Measurements from ENCODE around the gene DLG2. TPM values are rescaled to one million over a fixed set of nuclear protein-coding genes. Genes with fewer than 3 reads are reported as not detected.

The DLG2 gene
- total RNA-seq, 1 experiment from 2014 or later = 12.1 TPM

DNA sequence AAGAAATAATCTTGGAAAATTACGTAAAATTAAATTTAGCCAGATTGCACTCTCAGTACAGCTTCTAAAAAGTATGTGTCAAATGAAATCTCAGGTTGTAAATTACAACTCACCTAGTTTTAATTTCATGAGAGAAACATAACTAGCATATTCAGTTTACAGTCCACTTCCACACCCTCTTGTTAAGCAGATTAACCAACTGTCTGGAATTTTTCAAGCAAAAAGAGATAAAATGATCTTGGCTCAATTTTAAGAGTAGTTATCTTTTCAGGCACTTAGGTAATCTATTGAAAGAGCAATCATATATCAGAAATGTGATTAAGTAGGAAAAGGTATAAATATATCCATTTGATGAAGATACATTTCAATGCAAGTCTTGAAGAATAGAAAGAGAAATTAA, 1412.6 kb downstream of the DLG2 start:
- H3K27ac ChIP-seq = no peak overlapping the region
- no peak overlapping the region for H3K4me3 ChIP-seq
- H3K4me1 ChIP-seq = no peaks in the 10 kb centered on the region
- no peak for DNase-seq
- no peaks in the 10 kb centered on the region for H3K27me3 ChIP-seq
- no peaks in the 10 kb centered on the region for H3K9me3 ChIP-seq (replicated peaks)
- H3K36me3 ChIP-seq = no peaks in the 10 kb centered on the region

DNA sequence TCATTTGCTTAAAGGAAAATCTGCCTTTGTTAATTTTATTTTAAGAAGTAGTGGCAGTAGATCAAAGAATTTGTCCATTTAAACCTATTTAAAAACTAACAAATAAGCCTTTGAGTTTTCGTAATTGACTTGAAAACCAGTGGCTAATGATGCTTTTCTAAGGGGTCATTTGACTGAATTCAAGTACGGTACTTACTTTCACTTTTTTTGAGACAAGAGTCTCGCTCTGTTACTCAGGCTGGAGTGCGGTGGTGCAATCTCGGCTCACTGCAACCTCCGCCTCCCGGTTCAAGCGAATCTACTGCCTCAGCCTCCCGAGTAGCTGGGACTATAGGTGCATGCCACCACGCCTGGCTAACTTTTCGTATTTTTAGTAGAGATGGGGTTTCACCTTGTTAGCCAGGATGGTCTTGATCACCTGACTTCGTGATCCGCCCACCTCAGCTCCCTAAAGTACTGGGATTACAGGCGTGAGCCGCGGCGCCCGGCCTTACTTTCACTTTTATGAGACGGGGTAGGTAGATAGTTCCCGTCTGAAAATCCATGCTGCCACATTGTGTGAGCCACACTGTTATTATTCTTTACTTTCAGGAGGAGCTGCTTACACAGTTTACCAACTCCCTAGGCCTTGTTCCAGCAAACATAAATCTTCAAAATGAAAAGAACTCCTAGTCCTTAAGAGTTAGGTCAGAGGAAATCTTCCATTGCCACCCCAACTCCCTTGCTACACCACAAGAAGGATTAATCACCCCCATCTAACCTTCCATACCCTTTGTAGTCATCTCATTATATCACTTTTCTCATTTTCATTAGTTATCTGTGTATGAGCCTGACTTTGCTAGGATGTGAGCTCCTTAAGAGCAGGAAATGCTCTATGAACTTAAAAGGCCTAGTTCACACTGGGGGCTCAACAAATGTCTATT, 1414.4 kb downstream of the DLG2 start:
- no peaks in the 10 kb centered on the region for H3K27me3 ChIP-seq
- H3K4me1 ChIP-seq = no peaks in the 10 kb centered on the region
- no peak overlapping the region for H3K27ac ChIP-seq
- no peaks in the 10 kb centered on the region for H3K36me3 ChIP-seq
- no peaks in the 10 kb centered on the region for H3K9me3 ChIP-seq (replicated peaks)
- H3K4me3 ChIP-seq = no peak overlapping the region
- no peak for DNase-seq

DNA sequence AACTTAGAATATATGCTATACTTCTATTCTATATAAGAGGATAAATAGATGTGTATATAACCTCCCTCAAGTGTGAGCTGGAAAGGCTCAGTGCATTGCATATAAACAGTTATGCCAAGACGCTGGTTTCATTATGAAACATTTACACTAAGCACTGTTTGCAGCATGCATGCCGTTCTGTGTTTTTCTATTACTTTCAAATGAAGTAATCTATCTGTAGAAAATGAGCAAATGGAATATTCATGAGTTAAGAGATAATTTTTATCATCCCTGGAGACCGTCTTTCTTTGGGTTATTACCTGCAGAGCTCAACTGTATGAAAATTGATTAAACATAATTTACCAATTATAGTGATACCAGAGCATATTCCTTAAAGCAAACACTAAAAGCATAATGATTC, 1415.2 kb downstream of the DLG2 start:
- Histone ChIP-seq H3K27me3 (no peaks in the 10 kb centered on the region), H3K36me3 (no peaks in the 10 kb centered on the region), H3K4me1 (no peaks in the 10 kb centered on the region), H3K4me3 (no peak overlapping the region), H3K9me3 (replicated peaks) (no peaks in the 10 kb centered on the region), H3K27ac (no peak overlapping the region)
- no peak for DNase-seq

DNA sequence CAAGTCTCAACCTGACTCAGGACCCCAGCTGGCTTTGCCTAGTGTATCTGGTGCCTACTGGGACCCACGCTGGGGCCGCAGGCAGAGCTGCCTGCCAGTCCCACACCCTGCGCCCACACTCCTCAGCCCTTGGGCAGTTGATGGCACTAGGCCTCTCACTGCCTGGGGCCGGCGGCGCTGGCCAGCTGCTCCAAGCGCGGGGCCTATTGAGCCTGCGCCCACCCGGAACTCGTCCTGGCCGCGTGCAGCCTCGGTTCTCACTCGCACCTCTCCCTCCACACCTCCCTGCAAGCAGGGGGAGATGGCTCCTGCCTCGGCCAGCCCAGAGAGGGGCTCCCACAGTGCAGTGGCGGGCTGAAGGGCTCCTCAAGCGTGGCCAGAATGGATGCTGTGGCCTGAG, 1432.4 kb downstream of the DLG2 start:
- Histone ChIP-seq H3K36me3 (no peaks in the 10 kb centered on the region), H3K9me3 (replicated peaks) (no peaks in the 10 kb centered on the region), H3K4me1 (no peaks in the 10 kb centered on the region), H3K27me3 (no peaks in the 10 kb centered on the region), H3K4me3 (no peak overlapping the region), H3K27ac (no peak overlapping the region)
- no peak for DNase-seq

DNA sequence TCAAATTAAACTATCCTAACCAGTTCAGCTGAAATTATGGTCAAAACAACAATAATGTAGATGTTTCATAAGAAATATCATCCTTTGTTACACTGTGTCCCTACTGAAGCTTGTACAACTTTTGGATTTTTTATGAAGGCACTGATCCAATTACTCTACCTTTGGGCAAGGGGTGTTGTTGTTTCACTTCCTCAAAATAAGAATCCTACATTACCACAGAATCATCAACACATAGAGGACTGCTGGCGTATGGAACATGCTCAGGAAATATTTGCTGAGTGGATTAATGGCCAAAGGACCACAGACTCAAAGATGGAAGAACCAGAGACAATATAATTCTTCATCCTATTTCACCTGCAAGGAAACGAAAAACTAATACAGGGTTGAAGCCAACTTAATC, 1433.4 kb downstream of the DLG2 start:
- DNase-seq = no peak
- no peaks in the 10 kb centered on the region for H3K4me1 ChIP-seq
- H3K27me3 ChIP-seq = no peaks in the 10 kb centered on the region
- H3K4me3 ChIP-seq = no peak overlapping the region
- no peaks in the 10 kb centered on the region for H3K9me3 ChIP-seq (replicated peaks)
- no peaks in the 10 kb centered on the region for H3K36me3 ChIP-seq
- H3K27ac ChIP-seq = no peak overlapping the region

DNA sequence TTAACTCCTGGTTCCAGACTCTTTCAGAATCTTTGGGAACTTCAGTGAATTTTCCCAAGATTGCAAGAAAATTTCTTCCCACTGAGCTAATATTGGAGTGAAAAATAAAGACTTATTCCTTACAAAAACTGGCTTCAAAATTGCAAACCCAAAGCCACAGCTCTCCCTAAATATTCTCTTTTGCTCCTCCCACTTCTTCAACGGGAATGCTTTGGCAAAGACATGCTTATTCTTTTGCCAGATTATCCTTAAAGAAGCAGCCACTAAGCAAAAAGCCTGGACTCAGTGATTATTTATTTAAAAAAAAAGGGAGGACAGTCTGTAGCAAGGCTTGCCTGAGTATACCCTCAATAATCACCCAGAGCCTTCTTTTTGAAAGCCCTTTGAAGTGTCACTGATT, 1438.6 kb downstream of the DLG2 start:
- DNase-seq = no peak
- Histone ChIP-seq H3K36me3 (no peaks in the 10 kb centered on the region), H3K4me3 (no peak overlapping the region), H3K4me1 (no peaks in the 10 kb centered on the region), H3K27me3 (no peaks in the 10 kb centered on the region), H3K27ac (no peak overlapping the region), H3K9me3 (replicated peaks) (no peaks in the 10 kb centered on the region)

DNA sequence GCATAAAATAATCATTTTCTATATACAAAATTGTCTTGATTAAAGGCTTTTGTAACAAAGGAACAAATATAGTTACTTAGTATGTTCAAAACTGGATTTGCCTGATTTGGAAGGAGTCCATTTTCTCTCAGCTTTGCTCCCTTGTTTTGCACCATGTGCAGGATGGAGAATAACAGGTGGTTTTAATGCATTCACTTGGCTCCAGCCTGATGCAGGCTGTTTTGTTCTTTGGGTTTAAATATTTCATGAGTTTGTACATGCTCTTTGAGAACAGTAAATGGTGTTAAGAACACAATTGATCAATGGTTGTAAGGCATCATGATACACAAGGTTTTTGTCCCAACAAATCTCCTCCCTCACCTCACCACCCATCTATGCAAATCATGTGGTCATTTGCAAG, 1454.1 kb downstream of the DLG2 start:
- no peaks in the 10 kb centered on the region for H3K27me3 ChIP-seq
- H3K4me1 ChIP-seq = no peaks in the 10 kb centered on the region
- no peaks in the 10 kb centered on the region for H3K36me3 ChIP-seq
- H3K4me3 ChIP-seq = no peak overlapping the region
- no peak overlapping the region for H3K27ac ChIP-seq
- DNase-seq = peak in 1 of 2 experiments; percentile 20
- no peaks in the 10 kb centered on the region for H3K9me3 ChIP-seq (replicated peaks)

DNA sequence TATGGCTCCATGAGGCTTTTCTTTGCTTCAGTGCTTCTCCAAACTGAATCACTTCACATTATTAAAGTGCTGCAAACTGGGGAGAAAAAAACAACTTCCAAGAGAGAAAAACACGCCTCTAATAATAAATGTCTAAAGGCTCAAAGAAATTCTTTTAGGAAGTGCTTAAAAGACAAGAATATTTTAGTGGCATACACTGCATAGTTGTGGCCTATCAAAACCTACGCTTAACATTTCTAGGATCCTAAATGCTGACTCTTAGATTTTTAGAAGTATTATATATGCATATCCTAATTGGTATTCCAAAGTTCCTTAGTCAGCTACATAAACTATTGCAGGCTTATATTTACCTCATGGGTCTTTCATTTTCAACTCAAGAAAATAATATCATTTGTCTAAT, 1462.0 kb downstream of the DLG2 start:
- Histone ChIP-seq H3K4me1 (no peaks in the 10 kb centered on the region), H3K27ac (no peak overlapping the region), H3K27me3 (no peaks in the 10 kb centered on the region), H3K4me3 (no peak overlapping the region), H3K36me3 (no peaks in the 10 kb centered on the region), H3K9me3 (replicated peaks) (no peaks in the 10 kb centered on the region)
- DNase-seq = no peak

DNA sequence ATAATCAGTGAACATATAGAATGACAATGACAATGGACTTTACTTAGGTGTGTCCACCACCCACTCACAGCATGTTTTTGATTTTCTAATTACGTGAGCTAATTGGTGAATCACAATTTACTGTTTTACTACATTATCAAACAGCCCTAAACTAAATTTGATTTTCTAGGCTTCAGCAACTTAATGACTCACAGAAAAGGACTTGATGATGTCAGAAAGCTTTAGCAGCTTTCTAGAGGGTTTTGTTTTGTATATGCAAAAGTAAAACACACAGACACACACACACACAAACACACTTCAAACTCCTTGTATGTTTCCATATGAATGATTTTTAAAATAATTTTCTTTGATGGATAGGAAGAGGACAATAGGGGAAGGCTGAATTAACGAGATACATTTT, 1462.4 kb downstream of the DLG2 start:
- H3K36me3 ChIP-seq = no peaks in the 10 kb centered on the region
- no peaks in the 10 kb centered on the region for H3K4me1 ChIP-seq
- no peak for DNase-seq
- no peak overlapping the region for H3K4me3 ChIP-seq
- no peaks in the 10 kb centered on the region for H3K27me3 ChIP-seq
- H3K9me3 ChIP-seq (replicated peaks) = no peaks in the 10 kb centered on the region
- H3K27ac ChIP-seq = no peak overlapping the region

DNA sequence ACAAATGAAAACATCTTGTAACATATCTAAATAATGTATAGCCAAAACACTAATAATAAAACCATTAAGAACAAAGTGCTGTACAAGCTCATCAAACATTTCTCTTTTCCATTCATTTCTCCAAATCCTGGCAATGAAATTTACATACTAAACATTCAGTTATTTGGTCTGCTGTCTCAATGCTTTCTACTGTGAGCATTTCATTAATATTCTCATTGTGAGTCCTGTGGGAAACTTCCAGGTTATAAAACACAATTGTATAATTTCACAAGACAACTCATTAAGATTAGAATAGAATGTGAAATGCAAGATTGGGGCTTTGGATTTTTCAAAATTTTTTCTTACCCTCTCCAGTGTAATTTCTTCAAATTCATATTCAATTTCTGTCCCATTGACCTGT, 1464.0 kb downstream of the DLG2 start:
- no peak for DNase-seq
- H3K9me3 ChIP-seq (replicated peaks) = no peaks in the 10 kb centered on the region
- H3K4me1 ChIP-seq = no peaks in the 10 kb centered on the region
- H3K27ac ChIP-seq = no peak overlapping the region
- H3K4me3 ChIP-seq = no peak overlapping the region
- no peaks in the 10 kb centered on the region for H3K27me3 ChIP-seq
- no peaks in the 10 kb centered on the region for H3K36me3 ChIP-seq

DNA sequence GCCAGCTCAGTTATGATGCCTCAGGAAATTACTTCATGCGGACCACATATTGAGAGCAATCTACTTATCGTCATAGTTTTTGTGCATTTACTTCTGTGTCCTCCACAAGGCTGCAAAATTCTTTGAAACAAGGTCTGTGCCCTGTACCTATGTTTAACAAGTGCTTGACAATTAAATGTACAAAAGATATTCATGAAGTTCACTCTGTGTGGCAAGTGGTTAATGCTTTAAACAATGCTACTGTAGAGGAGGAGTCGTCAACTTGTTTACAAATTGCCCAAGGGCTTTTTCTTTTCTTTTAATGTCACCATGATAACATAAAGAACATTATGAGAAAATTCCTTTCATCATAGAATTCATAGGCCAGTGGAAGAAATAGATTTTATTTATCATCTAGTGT, 1469.5 kb downstream of the DLG2 start:
- Histone ChIP-seq H3K4me3 (no peak overlapping the region), H3K27me3 (no peaks in the 10 kb centered on the region), H3K4me1 (no peaks in the 10 kb centered on the region), H3K27ac (no peak overlapping the region), H3K9me3 (replicated peaks) (no peaks in the 10 kb centered on the region), H3K36me3 (no peaks in the 10 kb centered on the region)
- no peak for DNase-seq

DNA sequence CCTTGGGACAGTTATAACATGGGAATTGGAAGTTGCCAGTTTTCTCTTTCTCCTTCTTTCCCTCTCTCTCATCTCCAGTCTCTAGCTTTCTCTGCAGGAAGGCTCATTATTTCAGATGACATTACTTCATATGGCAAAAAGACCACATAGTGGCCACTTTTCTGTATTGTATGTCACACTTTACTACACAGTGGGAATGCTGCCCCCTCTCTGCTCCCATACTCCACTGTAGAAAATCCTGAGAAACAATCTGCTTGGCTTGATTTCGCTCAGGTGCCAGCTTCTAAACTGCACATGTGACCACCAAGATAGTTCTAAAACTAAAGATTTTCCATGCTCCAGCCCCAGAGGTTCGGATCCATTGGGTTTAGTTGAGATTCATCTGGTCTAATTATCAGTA, 1480.3 kb downstream of the DLG2 start:
- Histone ChIP-seq H3K36me3 (no peaks in the 10 kb centered on the region), H3K4me3 (no peak overlapping the region), H3K9me3 (replicated peaks) (no peaks in the 10 kb centered on the region), H3K27me3 (no peaks in the 10 kb centered on the region), H3K27ac (no peak overlapping the region), H3K4me1 (peaks cover 3% of the 10 kb centered on the region; the same call in 1 of the 2 replicates)
- no peak for DNase-seq

DNA sequence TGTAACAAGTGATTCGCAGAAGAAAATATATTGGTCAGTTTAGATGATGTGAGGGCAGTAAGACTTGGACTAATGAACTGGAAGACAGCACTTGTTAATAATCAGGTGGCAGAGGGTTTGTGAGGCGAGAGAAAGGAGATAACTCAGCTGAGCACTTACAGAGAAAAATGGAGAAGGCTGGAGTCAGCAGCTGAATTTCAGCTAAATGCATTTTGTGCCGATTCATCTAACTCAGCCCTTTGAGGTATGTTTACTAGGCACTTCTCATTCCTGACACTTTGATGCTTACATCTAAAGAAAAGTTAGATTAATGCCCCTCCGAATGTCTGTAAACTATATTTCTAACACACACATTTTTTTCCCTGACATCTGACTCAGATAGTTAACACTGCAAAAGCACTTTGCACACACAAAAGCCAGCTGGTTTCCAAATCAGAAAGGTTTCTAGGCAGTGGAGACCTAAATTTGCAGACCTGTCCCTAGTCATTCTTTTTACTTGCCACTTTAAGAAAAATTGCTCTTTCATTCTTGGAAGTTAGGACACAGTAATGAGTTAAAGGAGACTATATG, 1481.4 kb downstream of the DLG2 start:
- Histone ChIP-seq H3K4me3 (no peak overlapping the region), H3K9me3 (replicated peaks) (no peaks in the 10 kb centered on the region), H3K4me1 (peaks cover 5% of the 10 kb centered on the region; the same call in 1 of the 2 replicates), H3K27ac (no peak overlapping the region), H3K27me3 (no peaks in the 10 kb centered on the region), H3K36me3 (no peaks in the 10 kb centered on the region)
- DNase-seq = no peak

DNA sequence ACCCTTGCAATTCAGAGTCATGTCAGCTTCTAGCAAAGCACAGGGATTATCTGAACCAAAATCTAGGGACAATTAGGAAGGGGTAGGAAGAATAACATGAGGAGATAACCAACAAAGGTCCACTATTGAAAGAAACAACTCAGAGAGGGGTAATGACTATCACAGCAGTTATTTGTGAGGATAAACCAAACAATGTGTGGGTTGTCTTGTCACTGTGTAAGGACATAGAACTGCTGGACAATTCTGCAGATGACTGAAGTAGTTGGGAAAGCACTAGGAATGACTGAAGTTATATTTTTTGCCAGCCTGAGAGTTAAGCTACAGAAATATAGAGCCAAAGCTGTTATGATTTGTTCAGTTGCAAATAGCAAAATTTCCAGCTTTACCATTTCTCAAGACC, 1482.6 kb downstream of the DLG2 start:
- Histone ChIP-seq H3K4me3 (no peak overlapping the region), H3K27me3 (no peaks in the 10 kb centered on the region), H3K27ac (no peak overlapping the region), H3K4me1 (peaks cover 15% of the 10 kb centered on the region), H3K9me3 (replicated peaks) (no peaks in the 10 kb centered on the region), H3K36me3 (no peaks in the 10 kb centered on the region)
- no peak for DNase-seq

DNA sequence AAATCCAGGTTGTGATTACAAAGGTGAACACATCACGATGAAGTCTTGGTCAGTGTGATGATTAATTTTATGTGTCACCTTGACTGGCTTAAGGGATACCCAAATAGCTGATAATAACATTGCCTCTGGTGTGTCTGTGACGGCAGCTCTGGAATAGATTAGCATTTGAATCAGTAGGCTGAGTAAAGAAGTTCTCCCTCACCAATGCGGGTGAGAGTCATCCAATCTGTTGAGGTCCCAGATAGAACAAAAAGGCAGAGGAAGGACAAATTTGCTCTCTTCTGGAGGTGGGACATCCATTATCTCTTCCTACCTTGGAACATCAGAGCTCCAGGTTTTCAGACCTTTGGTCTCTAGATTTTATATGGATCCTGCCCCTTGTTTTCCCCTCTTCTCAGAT, 1484.7 kb downstream of the DLG2 start:
- Histone ChIP-seq H3K4me3 (no peak overlapping the region), H3K9me3 (replicated peaks) (no peaks in the 10 kb centered on the region), H3K27ac (no peak overlapping the region), H3K36me3 (no peaks in the 10 kb centered on the region), H3K27me3 (no peaks in the 10 kb centered on the region), H3K4me1 (peaks cover 15% of the 10 kb centered on the region)
- no peak for DNase-seq

All from SJCRH30 (cell line).